ENCODE data around the gene MYL12B. TPM values are rescaled to one million over a fixed set of nuclear protein-coding genes. Genes with fewer than 3 reads are reported as not detected.
A peak's percentile ranks its signal among the peaks of the same experiment; 100 is the strongest.

The MYL12B gene
- polyA plus RNA-seq, 1 experiment: 787 TPM

- POLR2A ChIA-PET: no interaction called here
- CTCF ChIA-PET: no interaction called here
- no peak overlapping the region for H3K4me3 ChIP-seq (ENCODE audit: low read depth, low read length)
- H3K9me3 ChIP-seq (ENCODE audit: control insufficient read depth, insufficient read depth, low read length): peaks cover 5% of the 10 kb centered on the region
- peaks cover 4% of the 10 kb centered on the region for H3K27me3 ChIP-seq (ENCODE audit: control insufficient read depth, insufficient read depth, low read length)
- TF ChIP-seq CTCF (IDR thresholded peaks at IDR 0.05; ENCODE audit: low read depth, low read length): no peak
- no peak for DNase-seq (ENCODE audit: low read depth, low spot score)
- H3K27ac ChIP-seq (ENCODE audit: low read depth, low read length): no peak overlapping the region
Measured at GRCh38 chr18:3236470-3236869, 25.5 kb upstream of the MYL12B start.

- Histone ChIP-seq H3K9me3 (ENCODE audit: control insufficient read depth, insufficient read depth, low read length) (peaks cover 6% of the 10 kb centered on the region), H3K27me3 (ENCODE audit: control insufficient read depth, insufficient read depth, low read length) (peaks cover 4% of the 10 kb centered on the region), H3K27ac (ENCODE audit: low read depth, low read length) (no peak overlapping the region), H3K4me3 (ENCODE audit: low read depth, low read length) (no peak overlapping the region)
- DNase-seq (ENCODE audit: low read depth, low spot score): no peak
- ChIA-PET CTCF (interaction anchor here (1.1 to 1.2 kb wide), 3 partner anchors 15 to 522 kb away, joined by 3 to 5 read pairs (median 4); no protein-coding TSS in a partner anchor), POLR2A (interaction anchor here (0.6 kb wide), 1 partner anchor 181 kb away, joined by 6 read pairs; no protein-coding TSS in a partner anchor)
- TF ChIP-seq CTCF (IDR thresholded peaks at IDR 0.05; ENCODE audit: low read depth, low read length): peak; percentile 34; the same call in 1 of the 2 replicates
Measured at GRCh38 chr18:3238742-3239141, 23.2 kb upstream of the MYL12B start.

GRCh38 chr18:3245185-3245564 lies 16.8 kb upstream of the MYL12B start:
- Histone ChIP-seq H3K27me3 (ENCODE audit: control insufficient read depth, insufficient read depth, low read length) (no peaks in the 10 kb centered on the region), H3K27ac (ENCODE audit: low read depth, low read length) (no peak overlapping the region), H3K9me3 (ENCODE audit: control insufficient read depth, insufficient read depth, low read length) (peaks cover 14% of the 10 kb centered on the region), H3K4me3 (ENCODE audit: low read depth, low read length) (no peak overlapping the region)
- POLR2A ChIA-PET: no interaction called here
- no peak for DNase-seq (ENCODE audit: low read depth, low spot score)
- no peak for TF ChIP-seq CTCF (IDR thresholded peaks at IDR 0.05; ENCODE audit: low read depth, low read length)
- CTCF ChIA-PET: interaction anchor here (0.6 to 4.8 kb wide), 10 partner anchors 27 to 479 kb away, joined by 3 to 52 read pairs (median 4); no protein-coding TSS in a partner anchor

- POLR2A ChIA-PET: no interaction called here
- no peak overlapping the region for H3K27ac ChIP-seq (ENCODE audit: low read depth, low read length)
- peak; percentile 91 for TF ChIP-seq CTCF (IDR thresholded peaks at IDR 0.05; ENCODE audit: low read depth, low read length)
- H3K27me3 ChIP-seq (ENCODE audit: control insufficient read depth, insufficient read depth, low read length): no peaks in the 10 kb centered on the region
- H3K4me3 ChIP-seq (ENCODE audit: low read depth, low read length): peak overlapping the region; percentile 38
- peaks cover 14% of the 10 kb centered on the region for H3K9me3 ChIP-seq (ENCODE audit: control insufficient read depth, insufficient read depth, low read length)
- no peak for DNase-seq (ENCODE audit: low read depth, low spot score)
- CTCF ChIA-PET: interaction anchor here (0.6 to 4.8 kb wide), 17 partner anchors 66 to 480 kb away, joined by 3 to 52 read pairs (median 4); no protein-coding TSS in a partner anchor
Measured at GRCh38 chr18:3245853-3246634, 15.9 kb upstream of the MYL12B start.

- TF ChIP-seq CTCF (IDR thresholded peaks at IDR 0.05; ENCODE audit: low read depth, low read length): no peak
- Histone ChIP-seq H3K9me3 (ENCODE audit: control insufficient read depth, insufficient read depth, low read length) (peaks cover 8% of the 10 kb centered on the region), H3K4me3 (ENCODE audit: low read depth, low read length) (peak overlapping the region; percentile 97), H3K27me3 (ENCODE audit: control insufficient read depth, insufficient read depth, low read length) (no peaks in the 10 kb centered on the region), H3K27ac (ENCODE audit: low read depth, low read length) (peak overlapping the region; percentile 96)
- no peak for DNase-seq (ENCODE audit: low read depth, low spot score)
- ChIA-PET POLR2A (interaction anchor here (0.7 to 1.5 kb wide), 5 partner anchors 10 to 589 kb away, joined by 3 to 8 read pairs (median 4); no protein-coding TSS in a partner anchor), CTCF (interaction anchor here (0.6 to 4.8 kb wide), 16 partner anchors 67 to 481 kb away, joined by 3 to 52 read pairs (median 4); no protein-coding TSS in a partner anchor)
Measured at GRCh38 chr18:3246635-3247239, 15.2 kb upstream of the MYL12B start.

Measured in AG04450 (cell line).